VCaP (cell line): ENCODE measurements around the gene NARS2.

Source experiments
- H3K27ac ChIP-seq: fragments of 450-650 bp; 2 replicates; pipeline ENCODE4 v1.5.1; 2017
- TF ChIP-seq, protein P1 (sequence below): fragments of 450-650 bp; conservative IDR thresholded peaks from 2 replicates; pipeline ENCODE4 v1.5.1; 2017; ENCODE audit warnings: mild to moderate bottlenecking, moderate library complexity

The NARS2 gene

GRCh38 chr11:78536933-78537332, 37.7 kb downstream of the NARS2 start:
- TF ChIP-seq, protein P1, sequence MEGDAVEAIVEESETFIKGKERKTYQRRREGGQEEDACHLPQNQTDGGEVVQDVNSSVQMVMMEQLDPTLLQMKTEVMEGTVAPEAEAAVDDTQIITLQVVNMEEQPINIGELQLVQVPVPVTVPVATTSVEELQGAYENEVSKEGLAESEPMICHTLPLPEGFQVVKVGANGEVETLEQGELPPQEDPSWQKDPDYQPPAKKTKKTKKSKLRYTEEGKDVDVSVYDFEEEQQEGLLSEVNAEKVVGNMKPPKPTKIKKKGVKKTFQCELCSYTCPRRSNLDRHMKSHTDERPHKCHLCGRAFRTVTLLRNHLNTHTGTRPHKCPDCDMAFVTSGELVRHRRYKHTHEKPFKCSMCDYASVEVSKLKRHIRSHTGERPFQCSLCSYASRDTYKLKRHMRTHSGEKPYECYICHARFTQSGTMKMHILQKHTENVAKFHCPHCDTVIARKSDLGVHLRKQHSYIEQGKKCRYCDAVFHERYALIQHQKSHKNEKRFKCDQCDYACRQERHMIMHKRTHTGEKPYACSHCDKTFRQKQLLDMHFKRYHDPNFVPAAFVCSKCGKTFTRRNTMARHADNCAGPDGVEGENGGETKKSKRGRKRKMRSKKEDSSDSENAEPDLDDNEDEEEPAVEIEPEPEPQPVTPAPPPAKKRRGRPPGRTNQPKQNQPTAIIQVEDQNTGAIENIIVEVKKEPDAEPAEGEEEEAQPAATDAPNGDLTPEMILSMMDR: no peak
- no peak overlapping the region for H3K27ac ChIP-seq

DNA sequence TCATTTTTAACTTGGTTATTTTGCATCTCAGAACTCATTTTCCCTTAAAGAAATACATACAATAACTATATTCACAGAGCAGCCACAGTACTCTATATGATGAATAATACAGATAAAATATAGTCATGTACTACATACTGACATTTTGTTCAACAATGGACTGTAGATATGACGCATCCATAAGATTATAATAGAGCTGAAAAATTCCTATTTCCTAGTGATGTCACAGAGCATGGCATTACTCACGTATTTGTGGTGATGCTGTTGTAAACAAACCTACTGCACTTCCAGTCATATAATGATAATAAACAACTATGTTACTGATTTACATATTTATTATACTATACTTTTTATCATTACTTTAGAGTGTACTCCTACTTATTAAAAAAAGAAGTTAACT, 38.7 kb downstream of the NARS2 start:
- no peak overlapping the region for H3K27ac ChIP-seq
- TF ChIP-seq, protein P1: no peak

DNA sequence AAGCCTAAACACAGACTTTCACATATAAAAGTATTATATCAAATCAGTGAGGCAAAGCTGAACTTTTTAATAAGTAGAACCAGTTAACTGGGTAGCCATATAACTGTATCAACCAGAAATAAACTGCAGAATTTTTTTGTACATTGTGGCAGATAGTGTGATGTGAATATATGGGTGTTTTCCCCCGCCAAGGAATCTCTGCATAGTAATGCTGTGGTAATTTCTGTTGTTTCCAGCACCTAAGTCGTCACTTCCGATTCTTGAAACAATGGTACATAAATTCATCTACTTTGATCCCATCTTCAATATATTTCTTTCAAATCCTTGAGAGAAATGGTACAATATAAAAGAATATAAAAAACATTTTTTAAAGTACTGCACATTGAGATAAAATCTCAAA, 39.6 kb downstream of the NARS2 start:
- TF ChIP-seq, protein P1: no peak
- H3K27ac ChIP-seq: no peak overlapping the region

DNA sequence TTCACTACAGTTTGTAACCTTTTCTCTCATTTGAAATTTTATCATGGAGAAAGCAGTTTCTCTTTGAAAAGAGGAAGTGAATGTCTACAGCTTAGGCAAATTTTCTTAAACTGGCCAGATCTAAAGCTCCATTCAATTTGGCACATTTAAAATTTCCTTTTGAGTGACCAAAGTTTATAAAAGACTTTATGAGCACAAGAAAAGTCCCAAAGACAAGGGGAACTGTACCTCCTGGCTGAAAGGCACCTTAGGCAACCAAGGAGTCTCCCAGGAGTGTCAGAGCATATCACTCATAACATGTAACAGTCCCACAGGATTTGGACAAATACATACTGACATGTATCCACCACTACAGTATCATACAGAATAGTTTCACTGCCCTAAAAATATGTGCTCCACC, 41.3 kb downstream of the NARS2 start:
- TF ChIP-seq, protein P1: no peak
- H3K27ac ChIP-seq: no peak overlapping the region

DNA sequence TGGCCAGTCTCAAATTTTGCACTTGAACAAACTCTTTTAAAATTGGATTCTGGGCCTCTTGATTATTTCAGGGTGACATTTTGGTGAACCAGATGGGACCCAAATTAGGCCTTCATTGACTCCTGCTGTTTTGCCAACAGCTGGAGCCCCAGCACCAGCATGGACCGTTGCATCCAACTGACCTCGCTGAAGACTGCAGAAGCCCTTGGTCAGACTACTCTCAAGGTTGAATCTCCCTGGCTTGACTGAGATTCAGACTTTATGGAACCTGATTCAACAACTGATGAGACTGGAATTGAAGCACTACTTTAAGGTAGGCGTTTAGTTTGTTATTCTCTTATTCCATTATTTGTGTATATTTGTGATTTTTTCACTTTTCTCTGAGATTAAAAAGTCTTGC, 41.7 kb downstream of the NARS2 start:
- H3K27ac ChIP-seq: no peak overlapping the region
- TF ChIP-seq, protein P1: no peak

GRCh38 chr11:78526497-78527146, 48.0 kb downstream of the NARS2 start:
- no peak overlapping the region for H3K27ac ChIP-seq
- TF ChIP-seq, protein P1: no peak

DNA sequence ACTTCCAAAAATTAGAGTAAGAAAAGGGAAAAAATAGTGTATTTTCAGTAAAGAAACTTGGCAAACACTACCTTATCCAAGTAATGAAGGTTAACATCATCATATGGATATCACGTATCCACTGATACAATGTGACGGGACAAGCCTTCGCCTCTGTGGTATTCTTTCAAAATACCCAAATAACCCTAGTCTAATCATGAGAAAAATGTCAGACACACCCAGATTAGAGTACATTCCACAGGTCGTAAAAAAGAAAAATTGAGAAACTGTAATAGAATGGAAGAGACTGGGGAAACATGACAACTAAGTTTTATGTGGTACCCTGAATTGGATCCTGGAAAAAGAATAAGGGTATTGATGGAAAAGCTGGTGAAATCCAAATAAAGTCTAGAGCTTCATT, 48.9 kb downstream of the NARS2 start:
- no peak overlapping the region for H3K27ac ChIP-seq
- TF ChIP-seq, protein P1: no peak
